ENCODE measurements around the gene IL1RL1. TPM values are rescaled to one million over a fixed set of nuclear protein-coding genes. Genes with fewer than 3 reads are reported as not detected.

IL1RL1 gene
- total RNA-seq, 4 donors from 2014 or later: 0.45 to 10.9 (median 5.8) TPM

- intact Hi-C loops (cut with DNase I): no loop called here
- TF ChIP-seq POLR2A (IDR thresholded peaks at IDR 0.05): no peak
- TF ChIP-seq CTCF (IDR thresholded peaks at IDR 0.05): no peak
- Histone ChIP-seq H3K4me1 (no peaks in the 10 kb centered on the region), H3K27ac (no peak overlapping the region), H3K36me3 (no peaks in the 10 kb centered on the region), H3K9me3 (peaks cover 0 to 13% (median 5%) of the 10 kb centered on the region in 3 donors), H3K27me3 (no peaks in the 10 kb centered on the region), H3K4me3 (no peak overlapping the region)
- WGBS, 2 donors: 85 to 92% methylated on average over 7 of the region's 7 CpGs
- DNase-seq: no peak
These were observed 76.6 kb downstream of the IL1RL1 start for GRCh38 chr2:102387763-102388546.

GRCh38 chr2:102391565-102391964 lies 80.2 kb downstream of the IL1RL1 start:
- intact Hi-C loops (cut with DNase I): no loop called here
- WGBS, 2 donors: 62 to 78% methylated on average over 2 of the region's 2 CpGs
- TF ChIP-seq CTCF (IDR thresholded peaks at IDR 0.05): no peak
- no peak for TF ChIP-seq POLR2A (IDR thresholded peaks at IDR 0.05)
- Histone ChIP-seq H3K4me1 (no peaks in the 10 kb centered on the region), H3K9me3 (no peaks in the 10 kb centered on the region), H3K27ac (no peak overlapping the region), H3K4me3 (no peak overlapping the region), H3K27me3 (no peaks in the 10 kb centered on the region), H3K36me3 (no peaks in the 10 kb centered on the region)
- DNase-seq: no peak

GRCh38 chr2:102392096-102392495 lies 80.7 kb downstream of the IL1RL1 start:
- intact Hi-C loops (cut with DNase I): no loop called here
- Histone ChIP-seq H3K27me3 (no peaks in the 10 kb centered on the region), H3K36me3 (no peaks in the 10 kb centered on the region), H3K27ac (no peak overlapping the region), H3K4me3 (no peak overlapping the region), H3K4me1 (no peaks in the 10 kb centered on the region), H3K9me3 (no peaks in the 10 kb centered on the region)
- WGBS, 2 donors: 69 to 77% methylated on average over 3 of the region's 3 CpGs
- no peak for DNase-seq
- TF ChIP-seq CTCF (IDR thresholded peaks at IDR 0.05): no peak
- no peak for TF ChIP-seq POLR2A (IDR thresholded peaks at IDR 0.05)

- TF ChIP-seq CTCF (IDR thresholded peaks at IDR 0.05) (no peak), POLR2A (IDR thresholded peaks at IDR 0.05) (no peak)
- WGBS, 2 donors: 33 to 52% methylated on average over 1 of the region's 1 CpG
- Histone ChIP-seq H3K4me1 (no peaks in the 10 kb centered on the region), H3K4me3 (no peak overlapping the region), H3K27ac (no peak overlapping the region), H3K36me3 (no peaks in the 10 kb centered on the region), H3K9me3 (no peaks in the 10 kb centered on the region), H3K27me3 (no peaks in the 10 kb centered on the region)
- DNase-seq: no peak
- intact Hi-C loops (cut with DNase I): no loop called here
These were observed 81.6 kb downstream of the IL1RL1 start for GRCh38 chr2:102392942-102393341.

GRCh38 chr2:102396012-102396411 lies 84.6 kb downstream of the IL1RL1 start:
- WGBS, 2 donors: 47 to 96% methylated on average over 2 of the region's 2 CpGs
- Histone ChIP-seq H3K4me1 (no peaks in the 10 kb centered on the region), H3K27me3 (no peaks in the 10 kb centered on the region)

More at GRCh38 chr2:102396012-102396411, 84.6 kb downstream of the IL1RL1 start:
- Histone ChIP-seq H3K27ac (no peak overlapping the region), H3K4me3 (no peak overlapping the region), H3K9me3 (no peaks in the 10 kb centered on the region), H3K36me3 (no peaks in the 10 kb centered on the region)
- no peak for TF ChIP-seq POLR2A (IDR thresholded peaks at IDR 0.05)
- TF ChIP-seq CTCF (IDR thresholded peaks at IDR 0.05): no peak
- intact Hi-C loops (cut with DNase I): no loop called here
- DNase-seq: no peak

Measured in esophagus squamous epithelium (tissue), 5 donors.